Nephron (organoid): ENCODE measurements around the gene MT2A.
A peak's percentile ranks its signal among the peaks of the same experiment; 100 is the strongest.

Experiments used
- H3K27ac Mint-ChIP-seq, 3 experiments: 2 replicates each; pipeline ENCODE4 v1.8.0; 2020; ENCODE audit warnings: mixed read lengths in 3 of 3, mild to moderate bottlenecking in 2 of 3, moderate library complexity in 1 of 3
- H3K27me3 Mint-ChIP-seq: 2 replicates; pipeline ENCODE4 v1.8.0; 2021; ENCODE audit warnings: low read depth, mild to moderate bottlenecking, moderate library complexity, mixed read lengths
- H3K36me3 Mint-ChIP-seq: 2 replicates; pipeline ENCODE4 v1.8.0; 2020; ENCODE audit warnings: low read depth, mixed read lengths
- H3K4me1 Mint-ChIP-seq: 2 replicates; pipeline ENCODE4 v1.8.0; 2020; ENCODE audit warnings: mixed read lengths
- H3K4me3 Mint-ChIP-seq, 3 experiments: 2 replicates each; pipeline ENCODE4 v1.8.0; 2020; ENCODE audit warnings: mild to moderate bottlenecking in 3 of 3, mixed read lengths in 3 of 3, moderate library complexity in 2 of 3
- H3K9me3 Mint-ChIP-seq: 2 replicates; pipeline ENCODE4 v1.8.0; 2020; ENCODE audit warnings: mixed read lengths
- CTCF ChIP-seq, 3 experiments: fragments of 200-600 bp; sonication (generic); IDR thresholded peaks; one replicate each; pipeline ENCODE4 v1.5.0; 2021; ENCODE audit warnings: antibody characterized with exemption in 3 of 3; ENCODE audit not compliant: unreplicated experiment in 3 of 3

Gene MT2A

GRCh38 chr16:56625943-56626654 lies 17.7 kb downstream of the MT2A start:
- no peak for TF ChIP-seq CTCF (IDR thresholded peaks at IDR 0.05; ENCODE audit: unreplicated experiment in 3 of 3)
- Mint-ChIP-seq H3K27ac (peak overlapping the region in 2 of 3 experiments; percentile 14 to 83), H3K4me3 (peak overlapping the region; percentile 84 to 88 (median 87)), H3K9me3 (no peaks in the 10 kb centered on the region), H3K36me3 (no peaks in the 10 kb centered on the region), H3K4me1 (peaks cover 5% of the 10 kb centered on the region), H3K27me3 (peaks cover 95% of the 10 kb centered on the region)

- no peaks in the 10 kb centered on the region for H3K9me3 Mint-ChIP-seq
- H3K4me1 Mint-ChIP-seq, result peaks cover 5% of the 10 kb centered on the region
- H3K4me3 Mint-ChIP-seq, result peak overlapping the region; percentile 65 to 88 (median 84)
- no peak for TF ChIP-seq CTCF (IDR thresholded peaks at IDR 0.05; ENCODE audit: unreplicated experiment in 3 of 3)
- peak overlapping the region in 2 of 3 experiments; percentile 50 to 56 for H3K27ac Mint-ChIP-seq
- peaks cover 95% of the 10 kb centered on the region for H3K27me3 Mint-ChIP-seq
- H3K36me3 Mint-ChIP-seq, result no peaks in the 10 kb centered on the region
Measured at GRCh38 chr16:56626685-56627084, 18.3 kb downstream of the MT2A start.

DNA sequence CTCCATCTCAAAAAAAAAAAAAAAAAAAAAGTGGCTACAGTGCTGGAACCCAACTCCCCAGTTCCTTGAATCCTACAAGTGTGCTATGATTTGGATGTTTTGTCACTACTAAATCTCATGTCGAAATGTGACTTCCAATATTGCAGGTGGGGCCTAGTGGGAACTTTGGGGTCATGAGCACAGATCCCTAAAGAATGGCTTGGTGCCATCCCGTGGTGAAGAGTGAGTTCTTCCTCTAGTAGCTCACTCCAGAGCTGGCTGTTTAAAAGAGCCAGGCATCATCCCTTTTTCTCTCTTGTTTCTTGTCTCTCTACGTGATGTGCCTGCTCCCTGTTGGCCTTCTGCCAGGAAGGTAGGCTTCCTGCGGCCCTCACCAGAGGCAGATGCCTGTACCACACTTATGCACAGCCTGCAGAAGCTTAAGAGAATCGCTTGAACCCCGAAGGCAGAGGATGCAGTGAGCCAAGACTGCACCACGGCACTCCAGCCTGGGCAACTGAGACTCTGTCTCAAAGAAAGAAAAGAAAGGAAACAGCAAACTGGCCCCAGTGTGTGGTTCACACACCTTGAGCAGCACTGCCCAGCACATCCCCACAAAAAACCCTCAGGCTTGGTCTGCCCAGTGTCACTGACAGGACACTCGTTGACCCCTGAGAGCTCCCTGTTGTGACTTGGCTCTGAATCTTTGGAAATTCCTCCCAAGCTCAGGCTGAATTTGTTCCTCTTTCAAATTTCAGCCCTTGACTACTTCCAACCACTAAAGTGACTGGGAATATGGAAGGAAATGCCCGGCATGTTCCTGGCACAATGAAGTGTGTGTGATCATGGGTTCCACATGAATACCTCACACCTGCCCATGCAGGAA lies 20.3 kb downstream of the MT2A start:
- peaks cover 5% of the 10 kb centered on the region for H3K4me1 Mint-ChIP-seq
- H3K27me3 Mint-ChIP-seq, result peaks cover 95% of the 10 kb centered on the region
- no peak for TF ChIP-seq CTCF (IDR thresholded peaks at IDR 0.05; ENCODE audit: unreplicated experiment in 3 of 3)
- no peak overlapping the region for H3K27ac Mint-ChIP-seq
- H3K4me3 Mint-ChIP-seq, result no peak overlapping the region
- H3K36me3 Mint-ChIP-seq, result no peaks in the 10 kb centered on the region
- H3K9me3 Mint-ChIP-seq, result no peaks in the 10 kb centered on the region

GRCh38 chr16:56629531-56629930 lies 21.1 kb downstream of the MT2A start:
- Mint-ChIP-seq H3K4me1 (peaks cover 5% of the 10 kb centered on the region), H3K27ac (no peak overlapping the region)

GRCh38 chr16:56630134-56630533 lies 21.8 kb downstream of the MT2A start:
- peaks cover 96% of the 10 kb centered on the region for H3K27me3 Mint-ChIP-seq
- H3K36me3 Mint-ChIP-seq, result no peaks in the 10 kb centered on the region

More at GRCh38 chr16:56629531-56629930, 21.1 kb downstream of the MT2A start:
- Mint-ChIP-seq H3K36me3 (no peaks in the 10 kb centered on the region), H3K27me3 (peaks cover 96% of the 10 kb centered on the region), H3K9me3 (no peaks in the 10 kb centered on the region), H3K4me3 (no peak overlapping the region)
- TF ChIP-seq CTCF (IDR thresholded peaks at IDR 0.05; ENCODE audit: unreplicated experiment in 3 of 3), result no peak

More at GRCh38 chr16:56630134-56630533, 21.8 kb downstream of the MT2A start:
- Mint-ChIP-seq H3K27ac (no peak overlapping the region), H3K4me3 (no peak overlapping the region), H3K4me1 (peaks cover 5% of the 10 kb centered on the region), H3K9me3 (no peaks in the 10 kb centered on the region)
- no peak for TF ChIP-seq CTCF (IDR thresholded peaks at IDR 0.05; ENCODE audit: unreplicated experiment in 3 of 3)
